ENCODE data around the gene RAI1. TPM values are rescaled to one million over a fixed set of nuclear protein-coding genes. Genes with fewer than 3 reads are reported as not detected.

RAI1 gene
- total and polyA plus RNA-seq, 2 of the 13 experiments (the other 11 are each of a cell fraction or from before 2014, with no cell fraction given), result 3.4 to 5.2 TPM

GRCh38 chr17:17692353-17693252 is 11.3 kb downstream of the RAI1 start (continued):
- TF ChIP-seq AKNA (CRISPR knock-in tag; IDR thresholded peaks at IDR 0.05; ENCODE audit: borderline replicate concordance) (no peak), ZBTB2 (CRISPR knock-in tag; IDR thresholded peaks at IDR 0.05; ENCODE audit: low read depth) (no peak), ZMYM3 (CRISPR knock-in tag; IDR thresholded peaks at IDR 0.05) (peak; percentile 45; the same call in 1 of the 2 replicates), HNRNPL (IDR thresholded peaks at IDR 0.05; ENCODE audit: low read depth, low read length) (peak; percentile 49; the same call in 1 of the 2 replicates), ZNF513 (CRISPR knock-in tag; conservative IDR thresholded peaks at IDR 0.05) (no peak), PHF20 (CRISPR knock-in tag; IDR thresholded peaks at IDR 0.05) (0 out of 2 replicates have a peak, but pooled peaks have one; percentile 5), ZNF784 (CRISPR knock-in tag; IDR thresholded peaks at IDR 0.05; ENCODE audit: borderline replicate concordance) (0 out of 2 replicates have a peak, but pooled peaks have one; percentile 15), ARID2 (CRISPR knock-in tag; IDR thresholded peaks at IDR 0.05; ENCODE audit: borderline replicate concordance) (no peak), ZNF629 (CRISPR knock-in tag; conservative IDR thresholded peaks at IDR 0.05) (0 out of 2 replicates have a peak, but pooled peaks have one; percentile 55), GLMP (CRISPR knock-in tag; IDR thresholded peaks at IDR 0.05; ENCODE audit: borderline replicate concordance) (no peak), THAP8 (CRISPR knock-in tag; IDR thresholded peaks at IDR 0.05; ENCODE audit: borderline replicate concordance) (0 out of 2 replicates have a peak, but pooled peaks have one; percentile 29), ZNF180 (CRISPR knock-in tag; IDR thresholded peaks at IDR 0.05; ENCODE audit: borderline replicate concordance, low read depth) (no peak), ZFP36 (IDR thresholded peaks at IDR 0.05; ENCODE audit: borderline replicate concordance, low read depth, low read length, partially characterized antibody) (peak; percentile 27), E2F5 (CRISPR knock-in tag; conservative IDR thresholded peaks at IDR 0.05) (no peak)

Measured in HepG2 (cell line).